T follicular helper cell (primary cell): ENCODE results near the gene YJEFN3.

ENCODE experiments used
- DNase-seq: peaks from one replicate; pipeline ENCODE4 v3.0.0-alpha.2; 2020; ENCODE audit warnings: low read depth

The YJEFN3 gene

GRCh38 chr19:19538061-19538784 lies 9.5 kb downstream of the YJEFN3 start, which contains the start of gene CILP2:
CILP2 (plus strand) TSS chr19:19538265; CDS start chr19:19538350, 85 bp downstream.
- DNase-seq: no peak

GRCh38 chr19:19538785-19539166 lies 10.1 kb downstream of the YJEFN3 start:
- DNase-seq: no peak

- no peak for DNase-seq
Measured at GRCh38 chr19:19539698-19540063, 11.0 kb downstream of the YJEFN3 start.

GRCh38 chr19:19540064-19540714 lies 11.5 kb downstream of the YJEFN3 start:
- peak; percentile 57 for DNase-seq

GRCh38 chr19:19540715-19541515 lies 12.2 kb downstream of the YJEFN3 start:
- peak; percentile 72 for DNase-seq

GRCh38 chr19:19541616-19542015 lies 12.9 kb downstream of the YJEFN3 start:
- no peak for DNase-seq

- no peak for DNase-seq
Measured at GRCh38 chr19:19542507-19542906, 13.8 kb downstream of the YJEFN3 start.

- no peak for DNase-seq
Measured at GRCh38 chr19:19543101-19543500, 14.4 kb downstream of the YJEFN3 start.

GRCh38 chr19:19543640-19544039 lies 14.9 kb downstream of the YJEFN3 start:
- DNase-seq: no peak

GRCh38 chr19:19544257-19544953 lies 15.7 kb downstream of the YJEFN3 start:
- no peak for DNase-seq

GRCh38 chr19:19544954-19545591 lies 16.4 kb downstream of the YJEFN3 start:
- DNase-seq: no peak

- DNase-seq: no peak
Measured at GRCh38 chr19:19545707-19546106, 17.0 kb downstream of the YJEFN3 start.

- DNase-seq: no peak
Measured at GRCh38 chr19:19546751-19547162, 18.0 kb downstream of the YJEFN3 start.

- no peak for DNase-seq
Measured at GRCh38 chr19:19547674-19548336, 19.1 kb downstream of the YJEFN3 start.

GRCh38 chr19:19548915-19549759 lies 20.4 kb downstream of the YJEFN3 start:
- no peak for DNase-seq

- DNase-seq: no peak
Measured at GRCh38 chr19:19549804-19550464, 21.2 kb downstream of the YJEFN3 start.

- DNase-seq: no peak
Measured at GRCh38 chr19:19550485-19550929, 21.8 kb downstream of the YJEFN3 start.

- no peak for DNase-seq
Measured at GRCh38 chr19:19550972-19551852, 22.5 kb downstream of the YJEFN3 start.

GRCh38 chr19:19551853-19552192 lies 23.1 kb downstream of the YJEFN3 start:
- DNase-seq: no peak
